H1 (cell line): ENCODE measurements around the gene GLYR1. TPM values are rescaled to one million over a fixed set of nuclear protein-coding genes. Genes with fewer than 3 reads are reported as not detected.

Experiments
- GABPA ChIP-seq: IDR thresholded peaks from 2 replicates; pipeline ENCODE4 v1.6.1; 2011; ENCODE audit warnings: mild to moderate bottlenecking, low read length, moderate library complexity, borderline replicate concordance; ENCODE audit not compliant: insufficient read depth
- POU5F1 ChIP-seq: IDR thresholded peaks from 2 replicates; pipeline ENCODE4 v1.6.1; 2011; ENCODE audit warnings: low read depth, mild to moderate bottlenecking, low read length, moderate library complexity
- RNF2 ChIP-seq: fragments of 200-900, 300-1000 bp; sonication (generic); IDR thresholded peaks from 2 replicates; pipeline ENCODE4 v1.7.1; 2016; ENCODE audit warnings: borderline replicate concordance, low read depth, mild to moderate bottlenecking, antibody characterized with exemption, low read length; ENCODE audit not compliant: poor library complexity, severe bottlenecking; ENCODE audit errors: missing control alignments
- polyA plus RNA-seq, 7 experiments: library from polyadenylated mRNA; depleted of rRNA in 3 of 7; stranded (reverse) in 5 of 7; unstranded in 2 of 7; fragments of >200 nt in 5 of 7; fragments of 200-250 nt in 2 of 7; gene quantifications; 1 replicate in 5 of 7; 2 replicates in 1 of 7; 4 replicates in 1 of 7; pipeline versions ENCODE4 v1.2.1 to v1.2.3, GENCODE V29; 2011 to 2013; ENCODE audit warnings: missing spikeins in 2 of 7, mixed read lengths in 2 of 7
- total RNA-seq: library from RNA; stranded (reverse); fragmentation: NEBNext Ultra II Directional; extraction: Animal tissue kit (Norgen Biotek cat#: 25700); gene quantifications from 2 replicates; pipeline ENCODE4 v1.2.1, GENCODE V29; 2021

GLYR1 gene
- total and polyA plus RNA-seq, 2 of the 8 experiments (the other 6 are each of a cell fraction or from before 2014, with no cell fraction given) = 50.2 to 115 TPM

DNA sequence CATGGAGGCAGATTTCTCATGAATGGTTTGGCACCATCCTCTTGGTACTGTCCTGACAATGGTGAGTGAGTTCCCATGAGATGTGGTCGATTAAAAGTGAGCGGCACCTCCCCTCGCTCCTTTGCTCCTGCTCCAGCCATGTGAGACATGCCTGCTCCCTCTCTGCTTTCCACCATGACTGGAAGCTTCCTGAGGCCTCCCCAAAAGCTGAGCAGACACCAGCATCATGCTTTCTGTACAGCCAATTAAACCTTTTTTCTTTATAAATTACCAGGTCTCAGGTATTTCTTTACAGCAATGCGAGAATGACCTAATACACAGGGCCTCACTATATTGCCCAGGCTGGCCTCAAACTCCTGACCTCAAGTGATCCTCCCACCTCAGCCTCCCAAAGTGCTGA, 92.2 kb downstream of the GLYR1 start (continued):
- TF ChIP-seq RNF2 = no peak
- TF ChIP-seq POU5F1 = no peak
- no peak for TF ChIP-seq GABPA
